Astrocyte (in vitro differentiated cells and primary cell): ENCODE data around the gene KCNJ2.

Experiments used
- EZH2 ChIP-seq: IDR thresholded peaks from 2 replicates; pipeline ENCODE4 v1.6.1; 2012; ENCODE audit warnings: mild to moderate bottlenecking, low read length, inconsistent platforms; ENCODE audit not compliant: insufficient read depth
- TF ChIP-seq, protein P1 (sequence below): IDR thresholded peaks from 2 replicates; pipeline ENCODE4 v1.5.1; 2011; ENCODE audit warnings: low read depth, mild to moderate bottlenecking, inconsistent platforms, low read length, moderate library complexity; ENCODE audit not compliant: insufficient read depth

DNA sequence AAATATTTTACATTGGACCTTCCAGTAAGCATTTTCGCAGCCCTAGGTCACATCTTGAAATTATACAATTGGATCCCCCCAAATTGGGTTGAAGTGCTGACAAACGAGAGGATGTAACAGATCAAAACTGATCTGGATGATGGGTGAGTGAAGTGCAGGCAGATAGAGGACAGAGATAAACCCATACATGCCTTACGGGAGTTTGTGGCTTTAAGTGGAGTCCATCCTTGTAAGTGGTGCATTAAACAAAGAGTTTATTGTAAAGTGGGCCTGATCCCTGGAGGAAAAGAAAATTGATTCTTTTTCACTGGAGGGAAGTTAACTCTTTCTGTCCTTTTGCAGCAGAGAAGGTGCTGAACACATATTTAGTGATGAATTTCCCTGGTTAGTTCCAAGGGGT, 39.0 kb upstream of the KCNJ2 start:
- TF ChIP-seq, protein P1, sequence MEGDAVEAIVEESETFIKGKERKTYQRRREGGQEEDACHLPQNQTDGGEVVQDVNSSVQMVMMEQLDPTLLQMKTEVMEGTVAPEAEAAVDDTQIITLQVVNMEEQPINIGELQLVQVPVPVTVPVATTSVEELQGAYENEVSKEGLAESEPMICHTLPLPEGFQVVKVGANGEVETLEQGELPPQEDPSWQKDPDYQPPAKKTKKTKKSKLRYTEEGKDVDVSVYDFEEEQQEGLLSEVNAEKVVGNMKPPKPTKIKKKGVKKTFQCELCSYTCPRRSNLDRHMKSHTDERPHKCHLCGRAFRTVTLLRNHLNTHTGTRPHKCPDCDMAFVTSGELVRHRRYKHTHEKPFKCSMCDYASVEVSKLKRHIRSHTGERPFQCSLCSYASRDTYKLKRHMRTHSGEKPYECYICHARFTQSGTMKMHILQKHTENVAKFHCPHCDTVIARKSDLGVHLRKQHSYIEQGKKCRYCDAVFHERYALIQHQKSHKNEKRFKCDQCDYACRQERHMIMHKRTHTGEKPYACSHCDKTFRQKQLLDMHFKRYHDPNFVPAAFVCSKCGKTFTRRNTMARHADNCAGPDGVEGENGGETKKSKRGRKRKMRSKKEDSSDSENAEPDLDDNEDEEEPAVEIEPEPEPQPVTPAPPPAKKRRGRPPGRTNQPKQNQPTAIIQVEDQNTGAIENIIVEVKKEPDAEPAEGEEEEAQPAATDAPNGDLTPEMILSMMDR: no peak
- TF ChIP-seq EZH2: no peak
